HepG2 (cell line): Measurements from ENCODE around the gene WDR83. TPM values are rescaled to one million over a fixed set of nuclear protein-coding genes. Genes with fewer than 3 reads are reported as not detected.

Experiments
- ATF1 ChIP-seq: IDR thresholded peaks from 2 replicates; pipeline ENCODE4 v1.6.1; 2016; ENCODE audit warnings: mild to moderate bottlenecking, control low read depth
- BRD4 ChIP-seq: sonication (generic); formaldehyde crosslinking; IDR thresholded peaks from 2 replicates; pipeline ENCODE4 v1.4.0; 2020; ENCODE audit warnings: missing genetic modification reagents
- HIVEP1 ChIP-seq: sonication (generic); formaldehyde crosslinking; IDR thresholded peaks from 2 replicates; pipeline ENCODE4 v1.4.0; 2020; ENCODE audit warnings: mild to moderate bottlenecking, missing genetic modification reagents
- HMGA1 ChIP-seq: sonication (generic); formaldehyde crosslinking; conservative IDR thresholded peaks from 2 replicates; pipeline ENCODE4 v1.4.0; 2020; ENCODE audit warnings: missing genetic modification reagents
- KDM2A ChIP-seq: sonication (generic); formaldehyde crosslinking; IDR thresholded peaks from 2 replicates; pipeline ENCODE4 v1.4.0; 2020; ENCODE audit warnings: low read depth, missing genetic modification reagents, borderline replicate concordance
- KDM6A ChIP-seq: IDR thresholded peaks from 2 replicates; pipeline ENCODE4 v1.6.1; 2016; ENCODE audit warnings: low read depth
- LCORL ChIP-seq, 2 experiments: fragments of 450-650 bp in 1 of 2; sonication (generic) in 1 of 2; formaldehyde crosslinking in 1 of 2; IDR thresholded peaks; 2 replicates each; pipeline versions ENCODE4 v1.5.0 to v1.6.1; 2017 to 2020; ENCODE audit warnings: antibody characterized with exemption in 1 of 2, missing genetic modification reagents in 1 of 2
- MAFK ChIP-seq, 2 experiments: IDR thresholded peaks in 1 of 2; conservative IDR thresholded peaks in 1 of 2; 2 replicates each; pipeline ENCODE4 v1.6.1; 2011; ENCODE audit warnings: improper control_type of control experiment in 2 of 2, low read length in 2 of 2
- MEIS2 ChIP-seq: sonication (generic); formaldehyde crosslinking; IDR thresholded peaks from 2 replicates; pipeline ENCODE4 v1.9.0; 2021; ENCODE audit warnings: mild to moderate bottlenecking, missing genetic modification reagents
- NFKBIZ ChIP-seq: IDR thresholded peaks from 2 replicates; pipeline ENCODE4 v1.6.1; 2018; ENCODE audit warnings: missing genetic modification reagents, missing compliant biosample characterization
- NFYC ChIP-seq: IDR thresholded peaks from 2 replicates; pipeline ENCODE4 v1.6.1; 2016; ENCODE audit warnings: missing genetic modification reagents, missing compliant biosample characterization
- PHF8 ChIP-seq: sonication (generic); formaldehyde crosslinking; IDR thresholded peaks from 2 replicates; pipeline ENCODE4 v1.5.0; 2020; ENCODE audit warnings: missing genetic modification reagents
- RNF2 ChIP-seq: fragments of 450-650 bp; conservative IDR thresholded peaks from 2 replicates; pipeline ENCODE4 v1.6.1; 2016; ENCODE audit warnings: low read depth
- SP2 ChIP-seq: sonication (generic); formaldehyde crosslinking; IDR thresholded peaks from 2 replicates; pipeline ENCODE4 v1.5.1; 2020; ENCODE audit warnings: mild to moderate bottlenecking, missing genetic modification reagents
- STAT5B ChIP-seq: sonication (generic); formaldehyde crosslinking; IDR thresholded peaks from 2 replicates; pipeline ENCODE4 v1.4.0; 2020; ENCODE audit warnings: missing genetic modification reagents
- ZBTB21 ChIP-seq: sonication (generic); formaldehyde crosslinking; IDR thresholded peaks from 2 replicates; pipeline ENCODE4 v1.4.0; 2020; ENCODE audit warnings: missing genetic modification reagents
- ZBTB7B ChIP-seq: sonication (generic); formaldehyde crosslinking; IDR thresholded peaks from 2 replicates; pipeline ENCODE4 v1.4.0; 2020; ENCODE audit warnings: missing genetic modification reagents
- ZEB1 ChIP-seq: IDR thresholded peaks from 2 replicates; pipeline ENCODE4 v1.6.1; 2012; ENCODE audit warnings: mild to moderate bottlenecking, low read depth, inconsistent platforms; ENCODE audit not compliant: insufficient replicate concordance
- ZNF124 ChIP-seq: sonication (generic); formaldehyde crosslinking; IDR thresholded peaks from 2 replicates; pipeline ENCODE4 v1.4.0; 2020; ENCODE audit warnings: missing genetic modification reagents
- ZNF234 ChIP-seq: sonication (generic); formaldehyde crosslinking; conservative IDR thresholded peaks from 2 replicates; pipeline ENCODE4 v1.5.1; 2020; ENCODE audit warnings: mild to moderate bottlenecking, missing genetic modification reagents
- ZNF776 ChIP-seq: sonication (generic); formaldehyde crosslinking; IDR thresholded peaks from 2 replicates; pipeline ENCODE4 v1.4.0; 2020; ENCODE audit warnings: mild to moderate bottlenecking, missing genetic modification reagents
- ZNF878 ChIP-seq: sonication (generic); formaldehyde crosslinking; IDR thresholded peaks from 2 replicates; pipeline ENCODE4 v1.8.1; 2023; ENCODE audit warnings: mild to moderate bottlenecking, missing genetic modification reagents, moderate library complexity
- polyA plus RNA-seq, 8 experiments: library from polyadenylated mRNA; depleted of rRNA in 3 of 8; stranded (reverse) in 7 of 8; unstranded in 1 of 8; fragments of >200 nt; fragmentation: Illumina TruSeq in 4 of 8; extraction: Trizol in 4 of 8; gene quantifications; 2 replicates each; pipeline versions ENCODE4 v1.2.1 to v1.2.3, GENCODE V29; 2011 to 2016; ENCODE audit warnings: low read depth in 4 of 8, missing spikeins in 1 of 8, mixed read lengths in 1 of 8; ENCODE audit not compliant: insufficient read depth in 1 of 8
- total RNA-seq, 5 experiments: library from RNA; depleted of rRNA; stranded (reverse); fragments of >200 nt; fragmentation: Illumina TruSeq; extraction: Trizol; gene quantifications; 2 replicates each; pipeline ENCODE4 v1.2.3, GENCODE V29; 2016; ENCODE audit warnings: low read depth in 1 of 5
- TF ChIP-seq, protein P1 (sequence below): sonication (generic); formaldehyde crosslinking; IDR thresholded peaks from 2 replicates; pipeline ENCODE4 v1.8.0; 2022; ENCODE audit warnings: mild to moderate bottlenecking, missing genetic modification reagents
- TF ChIP-seq, protein P2 (sequence below): sonication (generic); formaldehyde crosslinking; IDR thresholded peaks from 2 replicates; pipeline ENCODE4 v1.4.0; 2020; ENCODE audit warnings: missing genetic modification reagents, borderline replicate concordance
- TF ChIP-seq, protein P3 (sequence below): sonication (generic); formaldehyde crosslinking; IDR thresholded peaks from 2 replicates; pipeline ENCODE4 v1.4.0; 2020; ENCODE audit warnings: missing genetic modification reagents

WDR83 gene
- total and polyA plus RNA-seq, 2 of the 13 experiments (the other 11 are each of a cell fraction or from before 2014, with no cell fraction given): 4.5 to 10.7 TPM

DNA sequence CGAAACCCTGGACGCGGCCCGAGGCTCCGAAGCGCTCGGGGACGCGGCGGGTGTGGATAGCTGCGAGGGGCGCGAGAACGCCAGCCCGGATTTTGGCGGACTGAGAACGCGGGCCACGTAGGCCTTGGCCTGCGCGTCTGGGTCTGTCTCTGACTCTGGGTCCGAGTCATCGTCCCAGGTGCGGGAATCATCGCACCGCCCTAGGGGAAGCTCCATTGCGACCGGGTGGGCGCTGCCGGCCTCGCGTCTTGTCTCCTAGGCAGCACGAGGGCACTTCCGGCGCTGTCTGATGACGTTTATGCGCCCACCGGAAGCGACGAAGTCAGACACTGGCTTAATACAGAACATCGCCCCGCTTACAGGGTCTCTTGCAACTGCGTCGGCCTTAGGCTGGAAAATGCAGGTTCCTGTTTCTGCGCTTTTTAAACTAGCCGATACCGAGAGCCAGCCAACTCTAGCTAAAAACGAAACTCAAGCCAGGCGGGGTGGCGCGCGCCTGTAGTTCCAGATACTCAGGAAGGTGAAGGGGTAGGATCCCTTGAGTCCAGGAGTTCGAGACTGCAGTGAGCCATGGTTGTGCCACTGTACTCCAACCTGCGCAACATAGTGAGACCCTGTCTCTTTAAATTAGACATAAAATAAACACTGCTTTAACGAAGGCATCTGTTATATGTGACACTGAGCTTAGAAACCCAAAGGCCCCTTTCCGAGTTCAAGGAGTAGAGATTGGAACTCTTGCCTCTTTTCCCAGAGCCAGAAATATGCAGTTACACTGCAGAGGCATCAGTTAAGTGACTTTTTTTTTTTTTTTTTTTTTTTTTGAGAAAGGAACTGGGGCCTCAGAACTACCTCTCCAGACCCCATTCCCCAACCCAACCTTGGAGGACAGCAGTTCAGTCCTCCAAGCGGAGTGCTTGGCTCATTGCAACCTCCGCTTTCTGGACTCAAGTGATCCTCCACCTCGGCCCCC is 30.0 kb downstream of the WDR83 start, which contains the start of gene FBXW9 (continued):
- TF ChIP-seq BRD4 (peak; percentile 71; the same call in 1 of the 2 replicates), NFYC (no peak), KDM2A (CRISPR knock-in tag) (peak; percentile 100), MAFK (conservative IDR thresholded peaks at IDR 0.05 in 1 of 2, IDR thresholded peaks at IDR 0.05 in 1 of 2; ENCODE audit: low read length in 2 of 2) (no peak), STAT5B (CRISPR knock-in tag) (no peak), RNF2 (no peak), NFKBIZ (CRISPR knock-in tag) (0 out of 2 replicates have a peak, but pooled peaks have one; percentile 25), MEIS2 (CRISPR knock-in tag) (no peak), ZNF878 (CRISPR knock-in tag) (no peak), ATF1 (CRISPR knock-in tag) (peak; percentile 99), ZNF234 (CRISPR knock-in tag) (no peak), HIVEP1 (CRISPR knock-in tag) (peak; percentile 66; the same call in 1 of the 2 replicates), SP2 (CRISPR knock-in tag) (peak; percentile 73), ZBTB21 (CRISPR knock-in tag) (peak; percentile 82), ZEB1 (no peak), LCORL (IDR thresholded peaks at IDR 0.05) (no peak), LCORL (CRISPR knock-in tag; IDR thresholded peaks at IDR 0.05) (0 out of 2 replicates have a peak, but pooled peaks have one; percentile 22), ZNF124 (0 out of 2 replicates have a peak, but pooled peaks have one; percentile 25), ZBTB7B (peak; percentile 87), HMGA1 (CRISPR knock-in tag) (no peak), ZNF776 (CRISPR knock-in tag) (peak; percentile 86), KDM6A (CRISPR knock-in tag) (no peak), PHF8 (CRISPR knock-in tag) (peak; percentile 80)
- TF ChIP-seq, protein P1, sequence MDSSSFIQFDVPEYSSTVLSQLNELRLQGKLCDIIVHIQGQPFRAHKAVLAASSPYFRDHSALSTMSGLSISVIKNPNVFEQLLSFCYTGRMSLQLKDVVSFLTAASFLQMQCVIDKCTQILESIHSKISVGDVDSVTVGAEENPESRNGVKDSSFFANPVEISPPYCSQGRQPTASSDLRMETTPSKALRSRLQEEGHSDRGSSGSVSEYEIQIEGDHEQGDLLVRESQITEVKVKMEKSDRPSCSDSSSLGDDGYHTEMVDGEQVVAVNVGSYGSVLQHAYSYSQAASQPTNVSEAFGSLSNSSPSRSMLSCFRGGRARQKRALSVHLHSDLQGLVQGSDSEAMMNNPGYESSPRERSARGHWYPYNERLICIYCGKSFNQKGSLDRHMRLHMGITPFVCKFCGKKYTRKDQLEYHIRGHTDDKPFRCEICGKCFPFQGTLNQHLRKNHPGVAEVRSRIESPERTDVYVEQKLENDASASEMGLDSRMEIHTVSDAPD: no peak
- TF ChIP-seq, protein P2, sequence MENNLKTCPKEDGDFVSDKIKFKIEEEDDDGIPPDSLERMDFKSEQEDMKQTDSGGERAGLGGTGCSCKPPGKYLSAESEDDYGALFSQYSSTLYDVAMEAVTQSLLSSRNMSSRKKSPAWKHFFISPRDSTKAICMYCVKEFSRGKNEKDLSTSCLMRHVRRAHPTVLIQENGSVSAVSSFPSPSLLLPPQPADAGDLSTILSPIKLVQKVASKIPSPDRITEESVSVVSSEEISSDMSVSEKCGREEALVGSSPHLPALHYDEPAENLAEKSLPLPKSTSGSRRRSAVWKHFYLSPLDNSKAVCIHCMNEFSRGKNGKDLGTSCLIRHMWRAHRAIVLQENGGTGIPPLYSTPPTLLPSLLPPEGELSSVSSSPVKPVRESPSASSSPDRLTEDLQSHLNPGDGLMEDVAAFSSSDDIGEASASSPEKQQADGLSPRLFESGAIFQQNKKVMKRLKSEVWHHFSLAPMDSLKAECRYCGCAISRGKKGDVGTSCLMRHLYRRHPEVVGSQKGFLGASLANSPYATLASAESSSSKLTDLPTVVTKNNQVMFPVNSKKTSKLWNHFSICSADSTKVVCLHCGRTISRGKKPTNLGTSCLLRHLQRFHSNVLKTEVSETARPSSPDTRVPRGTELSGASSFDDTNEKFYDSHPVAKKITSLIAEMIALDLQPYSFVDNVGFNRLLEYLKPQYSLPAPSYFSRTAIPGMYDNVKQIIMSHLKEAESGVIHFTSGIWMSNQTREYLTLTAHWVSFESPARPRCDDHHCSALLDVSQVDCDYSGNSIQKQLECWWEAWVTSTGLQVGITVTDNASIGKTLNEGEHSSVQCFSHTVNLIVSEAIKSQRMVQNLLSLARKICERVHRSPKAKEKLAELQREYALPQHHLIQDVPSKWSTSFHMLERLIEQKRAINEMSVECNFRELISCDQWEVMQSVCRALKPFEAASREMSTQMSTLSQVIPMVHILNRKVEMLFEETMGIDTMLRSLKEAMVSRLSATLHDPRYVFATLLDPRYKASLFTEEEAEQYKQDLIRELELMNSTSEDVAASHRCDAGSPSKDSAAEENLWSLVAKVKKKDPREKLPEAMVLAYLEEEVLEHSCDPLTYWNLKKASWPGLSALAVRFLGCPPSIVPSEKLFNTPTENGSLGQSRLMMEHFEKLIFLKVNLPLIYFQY: no peak
- TF ChIP-seq, protein P3, sequence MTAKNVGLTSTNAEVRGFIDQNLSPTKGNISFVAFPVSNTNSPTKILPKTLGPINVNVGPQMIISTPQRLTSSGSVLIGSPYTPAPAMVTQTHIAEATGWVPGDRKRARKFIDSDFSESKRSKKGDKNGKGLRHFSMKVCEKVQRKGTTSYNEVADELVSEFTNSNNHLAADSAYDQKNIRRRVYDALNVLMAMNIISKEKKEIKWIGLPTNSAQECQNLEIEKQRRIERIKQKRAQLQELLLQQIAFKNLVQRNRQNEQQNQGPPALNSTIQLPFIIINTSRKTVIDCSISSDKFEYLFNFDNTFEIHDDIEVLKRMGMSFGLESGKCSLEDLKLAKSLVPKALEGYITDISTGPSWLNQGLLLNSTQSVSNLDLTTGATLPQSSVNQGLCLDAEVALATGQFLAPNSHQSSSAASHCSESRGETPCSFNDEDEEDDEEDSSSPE (CRISPR knock-in tag): no peak; the same call in 1 of the 2 replicates
